A549 (cell line): ENCODE measurements around the gene ZNF280A.

Source experiments
- CTCF ChIP-seq: fragments of >200 bp; sonication (Bioruptor Twin); formaldehyde crosslinking; IDR thresholded peaks from 3 replicates; pipeline ENCODE4 v1.5.1; 2016
- POLR2A ChIP-seq: IDR thresholded peaks from 2 replicates; pipeline ENCODE4 v1.6.1; 2012; ENCODE audit warnings: mild to moderate bottlenecking, low read length

GRCh38 chr22:22485524-22485923, 34.5 kb downstream of the ZNF280A start:
- TF ChIP-seq CTCF (no peak), POLR2A (no peak)
